Activated naive CD4-positive, alpha-beta T cell (primary cell): ENCODE measurements around the gene FAM120A.

Experiments used
- DNase-seq, 4 experiments: peaks; one replicate each; lab custom pipeline; 2025; lab: John Stamatoyannopoulos, UW

FAM120A gene

GRCh38 chr9:93473411-93473810 lies 21.9 kb downstream of the FAM120A start:
- DNase-seq, result no peak

DNA sequence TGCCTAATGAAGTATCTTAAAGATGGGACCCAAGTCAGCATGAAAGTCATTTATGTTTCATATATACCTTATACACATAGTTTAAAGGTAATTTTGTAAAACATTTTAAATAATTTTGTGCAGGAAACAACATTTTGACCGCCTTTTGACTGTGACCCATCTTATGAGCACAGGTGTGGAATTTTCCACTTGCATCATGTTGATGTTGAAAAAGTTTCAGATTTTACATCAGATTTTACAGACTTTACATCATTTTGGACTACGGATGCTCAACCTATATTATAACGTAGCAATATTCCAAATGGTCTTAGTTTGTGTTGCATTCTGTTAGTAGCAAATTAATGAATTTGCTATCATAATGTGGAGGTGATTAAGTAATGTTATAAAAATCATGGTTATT lies 23.6 kb downstream of the FAM120A start:
- DNase-seq, result no peak

GRCh38 chr9:93475856-93476255 lies 24.4 kb downstream of the FAM120A start:
- DNase-seq, result no peak

DNA sequence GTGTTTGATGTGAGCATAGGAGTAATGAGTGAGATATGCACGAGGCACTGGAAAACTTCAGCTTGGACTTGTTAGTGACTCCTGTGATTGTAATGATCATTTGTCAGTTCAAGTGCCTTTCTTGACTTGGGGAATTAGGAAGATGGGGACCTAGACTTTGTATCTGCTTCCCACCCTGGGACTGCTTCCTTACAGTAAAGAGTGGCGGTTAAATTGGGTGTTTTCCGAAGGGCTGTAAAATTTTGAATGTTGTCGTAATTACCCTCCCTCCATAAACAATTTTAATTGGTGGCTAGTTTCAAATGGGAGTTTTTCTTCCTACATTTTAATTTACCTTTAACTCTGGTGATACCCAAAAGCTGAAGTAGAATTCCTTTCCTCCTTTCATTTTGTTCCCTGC lies 25.4 kb downstream of the FAM120A start:
- DNase-seq, result no peak

DNA sequence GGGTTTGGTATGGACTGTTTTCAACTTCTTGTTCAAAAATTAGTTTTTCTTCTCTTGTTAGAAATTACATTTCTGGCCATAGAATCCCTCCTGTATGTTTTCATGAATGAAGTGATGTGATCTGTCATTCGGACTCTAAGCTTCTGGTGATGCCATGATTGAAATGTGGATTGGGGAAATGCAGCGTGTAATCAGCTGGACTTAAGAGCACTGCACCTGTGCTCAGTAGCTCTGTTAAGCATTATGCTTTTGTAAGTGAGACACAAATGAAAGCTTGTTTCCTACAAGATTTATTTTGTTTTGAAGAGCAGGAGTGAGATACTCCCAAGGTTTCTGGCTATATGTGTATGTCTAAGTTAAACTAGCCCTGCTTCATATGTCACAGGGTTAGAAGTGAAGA lies 25.9 kb downstream of the FAM120A start:
- DNase-seq, result no peak

DNA sequence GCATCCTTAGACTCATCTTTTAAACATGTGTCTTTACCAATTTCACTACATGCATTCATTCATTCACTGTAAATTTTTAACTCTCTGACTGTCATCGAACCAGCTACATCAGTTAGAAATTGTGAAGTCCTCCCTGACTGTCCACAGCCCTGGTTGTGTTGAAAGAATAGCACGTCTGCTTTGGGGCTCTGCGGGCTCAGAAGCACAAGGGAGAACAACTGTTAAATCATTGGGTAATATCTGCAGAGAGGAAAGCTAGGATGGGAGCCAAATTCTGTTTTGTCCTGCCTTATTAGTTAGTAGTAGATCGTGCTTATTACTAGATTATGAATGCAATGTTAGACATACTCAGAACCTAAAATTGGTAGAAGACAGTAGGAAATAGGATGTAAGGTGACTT lies 28.2 kb downstream of the FAM120A start:
- no peak for DNase-seq

GRCh38 chr9:93480262-93480661 lies 28.8 kb downstream of the FAM120A start:
- no peak for DNase-seq

DNA sequence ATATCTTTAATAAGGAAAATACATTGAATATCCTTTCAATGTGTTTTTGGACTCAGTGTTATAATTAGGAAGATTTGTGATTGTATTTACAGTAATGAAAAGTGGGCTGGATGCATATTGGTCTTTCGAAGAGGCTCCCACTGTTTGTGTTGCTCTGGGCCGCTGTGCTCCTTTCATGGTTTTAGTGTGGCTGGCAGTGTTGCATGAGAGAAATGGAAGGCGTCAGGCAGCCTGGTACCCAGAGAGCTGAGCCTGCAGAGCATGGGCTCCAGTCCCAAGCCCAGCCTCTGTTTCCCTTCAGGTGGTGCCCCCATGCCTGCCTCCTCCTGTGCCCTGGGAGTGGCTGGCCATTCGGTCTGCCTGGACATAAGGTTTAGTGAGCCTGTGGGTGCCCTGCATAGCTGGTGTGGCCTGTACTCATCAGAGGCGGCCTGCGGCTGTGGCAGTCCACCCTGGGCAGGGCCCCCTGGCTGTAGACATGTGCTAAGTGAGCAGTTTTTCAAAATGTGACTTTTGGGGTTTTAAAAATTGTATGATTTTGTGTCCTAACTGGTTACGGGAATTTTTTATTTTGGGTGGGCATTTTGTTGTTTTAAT lies 29.3 kb downstream of the FAM120A start:
- no peak for DNase-seq

GRCh38 chr9:93483497-93483896 lies 32.0 kb downstream of the FAM120A start:
- DNase-seq, result no peak

DNA sequence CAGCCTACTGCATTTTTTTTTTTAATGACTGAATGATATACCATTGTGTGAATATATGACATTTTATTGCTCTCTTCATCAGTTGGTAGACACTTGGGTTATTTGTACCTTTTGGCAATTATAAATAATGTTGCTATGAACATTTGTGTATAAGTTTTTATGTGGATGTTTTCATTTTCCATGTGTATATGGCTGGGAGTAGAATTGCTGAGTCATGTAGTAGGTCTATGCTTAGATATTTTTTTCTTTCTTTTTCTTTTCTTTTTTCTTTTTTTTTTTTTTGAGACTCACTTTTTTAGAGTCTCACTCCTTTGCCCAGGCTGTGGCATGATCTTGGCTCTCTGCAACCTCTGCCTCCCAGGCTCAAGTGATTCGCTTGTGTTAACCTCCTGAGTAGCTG lies 34.8 kb downstream of the FAM120A start:
- no peak for DNase-seq

- DNase-seq, result no peak
Measured at GRCh38 chr9:93488244-93488643, 36.8 kb downstream of the FAM120A start.

DNA sequence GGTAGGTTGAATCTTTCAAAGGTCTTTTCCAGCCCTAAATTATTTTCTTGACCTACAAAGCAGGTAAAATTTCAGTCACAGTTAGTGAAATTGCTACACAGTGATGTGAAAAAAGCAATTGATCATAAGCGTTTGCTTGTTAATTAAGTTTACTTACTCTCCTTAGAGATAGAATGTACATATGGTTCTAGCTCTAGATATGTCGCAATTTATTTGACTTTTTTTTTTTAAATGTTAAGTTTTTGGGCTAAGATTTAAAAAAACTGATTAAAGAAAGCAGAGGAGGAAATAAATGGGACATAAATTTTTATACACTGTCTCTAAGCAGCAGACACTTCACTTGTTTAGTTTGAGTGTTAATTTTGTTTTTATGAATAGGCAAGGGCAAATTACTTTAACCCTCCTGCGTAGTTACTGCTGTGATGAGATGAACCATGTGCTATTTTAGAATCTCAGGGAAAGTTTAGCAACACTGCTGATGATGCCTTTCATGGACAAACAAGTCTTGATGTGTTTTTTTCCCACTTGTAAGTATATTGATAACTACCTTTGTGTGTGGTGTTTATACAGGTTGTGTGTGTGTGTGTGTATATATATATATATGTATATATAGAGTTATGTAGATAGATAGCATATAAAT lies 40.2 kb downstream of the FAM120A start:
- no peak for DNase-seq

GRCh38 chr9:93492327-93492726 lies 40.8 kb downstream of the FAM120A start:
- DNase-seq, result no peak

DNA sequence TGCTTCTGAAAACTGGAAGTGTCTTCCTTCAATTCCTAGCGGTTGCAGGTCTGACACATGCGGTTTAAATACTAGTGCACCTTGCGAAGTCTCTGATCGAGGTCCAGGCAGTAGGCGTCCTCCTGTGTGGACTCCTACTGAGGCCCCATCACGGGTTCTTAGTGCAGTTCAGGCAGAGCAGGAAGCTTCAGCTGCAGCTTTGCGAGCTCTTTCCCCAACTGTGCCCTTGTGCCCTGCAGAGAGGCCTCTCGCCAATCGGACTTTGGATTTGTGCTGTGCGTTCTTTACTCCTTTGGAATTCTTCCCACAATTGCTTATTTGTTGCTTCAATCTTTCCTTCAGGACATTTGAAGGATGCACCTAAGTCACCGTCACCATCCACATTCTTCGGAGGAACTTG lies 42.5 kb downstream of the FAM120A start:
- no peak for DNase-seq

DNA sequence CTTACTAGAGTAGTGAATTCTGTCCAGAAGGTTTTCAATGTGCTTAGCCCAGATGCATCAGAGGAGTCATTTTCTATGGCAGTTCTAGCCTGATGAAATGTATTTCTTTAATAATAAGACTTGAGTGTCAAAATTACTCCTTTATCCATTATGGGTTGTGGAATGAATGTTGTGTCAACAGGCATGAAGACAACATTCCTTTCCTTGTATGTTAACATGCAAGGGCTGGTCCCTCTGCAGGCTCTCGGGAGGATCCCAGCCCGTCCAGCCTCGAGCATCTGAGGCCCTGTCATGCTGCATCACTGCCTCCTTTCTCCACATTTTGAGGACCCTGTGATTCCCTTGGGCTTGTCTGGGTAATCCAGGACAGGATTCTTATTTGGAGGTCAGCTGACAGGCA lies 44.8 kb downstream of the FAM120A start:
- DNase-seq, result no peak

DNA sequence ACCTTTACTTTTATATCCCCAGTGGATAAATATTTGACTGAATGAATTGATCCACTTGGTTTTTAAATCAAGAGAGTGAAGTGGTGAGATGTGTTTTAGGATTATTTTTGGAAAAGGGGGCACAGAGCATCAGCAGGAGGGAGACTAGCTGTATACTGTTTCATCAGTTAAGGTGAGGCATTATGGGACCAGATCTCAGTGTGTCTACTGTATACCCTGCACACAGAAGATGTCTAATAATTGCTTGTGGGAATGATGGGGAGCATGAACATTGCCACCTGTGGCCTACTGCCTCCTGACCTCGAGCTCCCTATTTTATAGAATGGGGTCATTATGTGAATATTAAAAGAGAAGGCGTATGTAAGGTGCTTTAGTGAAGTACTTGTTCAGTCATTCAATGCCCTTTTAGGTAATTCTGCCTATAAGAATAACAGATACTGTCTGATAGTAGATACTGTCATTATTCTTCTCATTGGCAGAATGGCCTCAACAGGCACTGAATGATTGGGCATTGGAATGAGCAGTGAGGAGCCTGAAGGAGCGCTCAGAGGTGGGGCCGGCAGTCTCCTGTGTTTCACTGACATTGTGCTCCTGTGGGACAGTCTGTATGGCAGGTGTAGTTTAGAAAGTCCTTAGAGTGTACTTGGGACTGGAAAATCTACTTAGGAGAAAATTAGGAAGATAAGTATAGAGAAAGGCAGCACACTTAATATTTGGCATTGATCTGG lies 49.2 kb downstream of the FAM120A start:
- DNase-seq, result no peak

GRCh38 chr9:93501406-93501805 lies 49.9 kb downstream of the FAM120A start:
- DNase-seq, result no peak

- DNase-seq, result no peak
Measured at GRCh38 chr9:93503381-93503780, 51.9 kb downstream of the FAM120A start.

- no peak for DNase-seq
Measured at GRCh38 chr9:93505541-93506132, 54.2 kb downstream of the FAM120A start.

DNA sequence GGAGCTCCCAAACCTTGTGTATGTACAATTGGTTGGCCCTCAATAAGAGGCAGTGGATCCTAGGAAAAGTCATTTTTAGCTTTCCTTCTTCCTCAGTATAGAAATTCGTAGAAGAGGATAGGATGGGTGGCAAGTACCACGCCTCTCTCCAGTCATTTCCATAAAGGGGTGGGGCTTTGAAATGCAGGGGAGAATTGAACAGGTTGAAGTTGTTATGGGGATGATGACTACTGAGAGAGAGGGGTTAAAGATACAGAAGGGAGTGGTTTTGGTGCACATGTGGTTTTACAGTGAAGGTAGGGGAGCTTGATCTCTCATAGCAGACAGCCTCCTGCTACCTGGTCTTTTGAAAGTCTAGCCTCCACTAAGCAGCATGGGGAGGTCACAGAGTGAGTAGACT lies 56.3 kb downstream of the FAM120A start:
- no peak for DNase-seq

DNA sequence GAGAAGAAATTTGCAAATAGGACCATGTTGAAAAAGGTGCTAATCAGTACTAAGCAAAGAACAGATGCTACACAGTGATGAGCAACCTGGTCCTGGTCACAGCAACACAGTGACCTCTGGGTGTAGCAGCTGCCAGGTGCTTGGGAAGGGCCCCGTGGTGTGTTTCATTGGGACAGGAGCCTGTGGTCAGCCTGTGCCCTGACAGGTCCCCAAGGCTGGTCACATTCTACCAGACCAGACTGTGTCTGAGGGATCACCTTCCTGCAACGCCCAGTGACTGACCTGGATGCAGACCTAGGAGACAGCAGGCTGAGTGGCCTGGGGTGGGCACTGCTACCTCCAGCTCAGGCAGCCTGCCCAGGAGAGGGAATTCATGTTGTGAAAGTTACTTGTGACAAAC lies 56.7 kb downstream of the FAM120A start:
- DNase-seq, result no peak

DNA sequence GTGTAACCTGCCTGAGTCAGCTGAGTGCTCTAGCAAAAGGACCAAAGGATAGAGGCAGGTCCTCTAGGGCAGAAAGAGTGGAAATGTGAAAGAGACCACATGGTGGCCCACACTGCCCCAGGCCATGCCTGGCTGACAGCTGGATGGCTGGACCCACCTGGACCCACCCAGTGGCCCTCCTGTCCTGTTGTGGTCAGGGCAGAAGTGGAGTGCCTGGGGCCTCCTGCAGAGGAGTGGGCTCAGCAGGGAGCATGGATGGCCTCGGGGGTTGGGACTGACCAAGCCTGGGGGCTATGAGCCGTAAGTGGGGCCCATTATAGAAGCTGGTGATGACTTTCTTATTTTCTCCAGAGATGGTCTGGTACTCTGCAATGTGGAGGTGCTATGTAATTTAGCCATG lies 57.6 kb downstream of the FAM120A start:
- DNase-seq, result no peak

GRCh38 chr9:93510041-93510440 lies 58.6 kb downstream of the FAM120A start:
- no peak for DNase-seq
